SU-DHL-6 (cell line): Measurements from ENCODE around the gene RHBDF2.
A peak's percentile ranks its signal among the peaks of the same experiment; 100 is the strongest.

ENCODE experiments used
- H2AFZ ChIP-seq: fragments of 200-600 bp; sonication (generic); 2 replicates; pipeline ENCODE4 v1.6.1; 2014; ENCODE audit warnings: low read depth, mild to moderate bottlenecking, moderate library complexity, mixed read lengths, antibody characterized with exemption, low read length; ENCODE audit not compliant: severe bottlenecking
- H3F3A ChIP-seq: fragments of 200-600 bp; shearing (Covaris generic); 2 replicates; pipeline ENCODE4 v1.6.0; 2016; ENCODE audit warnings: antibody characterized with exemption, mild to moderate bottlenecking; ENCODE audit not compliant: insufficient read depth
- H3K27ac ChIP-seq: fragments of 200-600 bp; sonication (generic); 2 replicates; pipeline ENCODE4 v1.5.1; 2016; ENCODE audit warnings: low read depth, mild to moderate bottlenecking, low read length, moderate library complexity, mixed read lengths
- H3K27me3 ChIP-seq: fragments of 200-600 bp; sonication (generic), shearing (Covaris generic); 2 replicates; pipeline ENCODE4 v1.6.0; 2014; ENCODE audit warnings: mild to moderate bottlenecking, low read length
- H3K36me3 ChIP-seq: fragments of 200-600 bp; sonication (generic); 2 replicates; pipeline ENCODE4 v1.6.1; 2014; ENCODE audit warnings: mild to moderate bottlenecking, low read length, mixed read lengths
- H3K4me2 ChIP-seq: fragments of 300-600, 200-600 bp; shearing (Covaris generic), sonication (generic); 2 replicates; pipeline ENCODE4 v1.6.0; 2014; ENCODE audit warnings: low read length, low read depth, mild to moderate bottlenecking; ENCODE audit not compliant: poor library complexity, severe bottlenecking
- H3K4me3 ChIP-seq: fragments of 200-600 bp; sonication (generic); 2 replicates; pipeline ENCODE4 v1.5.1; 2014; ENCODE audit warnings: antibody characterized with exemption, low read length, mild to moderate bottlenecking, mixed read lengths; ENCODE audit not compliant: insufficient read depth, poor library complexity, severe bottlenecking
- H3K79me2 ChIP-seq: fragments of 200-600 bp; sonication (generic); 2 replicates; pipeline ENCODE4 v1.6.1; 2014; ENCODE audit warnings: mild to moderate bottlenecking, low read length, moderate library complexity; ENCODE audit not compliant: insufficient read depth
- H3K9ac ChIP-seq: fragments of 200-600 bp; sonication (generic); 2 replicates; pipeline ENCODE4 v1.7.0; 2014; ENCODE audit warnings: mild to moderate bottlenecking, low read length
- H3K9me2 ChIP-seq: fragments of 200-600 bp; sonication (generic); replicated peaks from 2 replicates; pipeline ENCODE4 v1.6.1; 2014; ENCODE audit warnings: low read length; ENCODE audit not compliant: insufficient read depth
- H3K9me3 ChIP-seq: fragments of 200-600 bp; sonication (generic); 2 replicates; pipeline ENCODE4 v1.6.1; 2014; ENCODE audit warnings: low read length, mixed read lengths; ENCODE audit not compliant: insufficient read depth
- H4K20me1 ChIP-seq: fragments of 200-600 bp; sonication (generic); 2 replicates; pipeline ENCODE4 v1.6.1; 2014; ENCODE audit warnings: low read depth, mild to moderate bottlenecking, antibody characterized with exemption, low read length, moderate library complexity, mixed read lengths
- CTCF ChIP-seq: fragments of 200-600 bp; sonication (generic); IDR thresholded peaks from one replicate; pipeline ENCODE4 v1.5.1; 2017; ENCODE audit warnings: antibody characterized with exemption, mild to moderate bottlenecking, low read length, moderate library complexity; ENCODE audit not compliant: insufficient read depth, poor library complexity, severe bottlenecking
- EZH2phosphoT487 ChIP-seq: fragments of 200-600 bp; sonication (generic), shearing (Covaris generic); conservative IDR thresholded peaks from 2 replicates; pipeline ENCODE4 v1.6.1; 2018; ENCODE audit warnings: mild to moderate bottlenecking, antibody characterized with exemption, low read length, moderate library complexity, mixed read lengths

Gene RHBDF2

GRCh38 chr17:76459674-76460073 is 41.5 kb downstream of the RHBDF2 start:
- TF ChIP-seq EZH2phosphoT487 = no peak
- TF ChIP-seq CTCF = no peak
- Histone ChIP-seq H3K4me3 (no peak overlapping the region), H4K20me1 (no peaks in the 10 kb centered on the region), H3K27ac (no peak overlapping the region), H3K9ac (no peak overlapping the region), H3K4me2 (no peak overlapping the region), H3K36me3 (no peaks in the 10 kb centered on the region), H2AFZ (peak overlapping the region; percentile 17), H3F3A (no peaks in the 10 kb centered on the region), H3K27me3 (no peaks in the 10 kb centered on the region), H3K79me2 (no peaks in the 10 kb centered on the region), H3K9me3 (no peaks in the 10 kb centered on the region), H3K9me2 (no peaks in the 10 kb centered on the region)

- no peaks in the 10 kb centered on the region for H3K27me3 ChIP-seq
- no peak overlapping the region for H3K27ac ChIP-seq
- no peaks in the 10 kb centered on the region for H4K20me1 ChIP-seq
- H3K9me3 ChIP-seq = no peaks in the 10 kb centered on the region
- no peak overlapping the region for H3K4me2 ChIP-seq
- TF ChIP-seq EZH2phosphoT487 = no peak
- peak; percentile 20 for TF ChIP-seq CTCF
- no peaks in the 10 kb centered on the region for H3F3A ChIP-seq
- H3K9ac ChIP-seq = no peak overlapping the region
- H3K79me2 ChIP-seq = no peaks in the 10 kb centered on the region
- H2AFZ ChIP-seq = no peak overlapping the region
- H3K9me2 ChIP-seq = no peaks in the 10 kb centered on the region
- H3K36me3 ChIP-seq = no peaks in the 10 kb centered on the region
- no peak overlapping the region for H3K4me3 ChIP-seq
Measured at GRCh38 chr17:76458580-76459490, 42.4 kb downstream of the RHBDF2 start.

GRCh38 chr17:76453431-76453743 is 47.8 kb downstream of the RHBDF2 start:
- Histone ChIP-seq H3K9ac (no peak overlapping the region), H3K36me3 (no peaks in the 10 kb centered on the region), H2AFZ (no peak overlapping the region), H3K9me2 (no peaks in the 10 kb centered on the region), H3K27ac (no peak overlapping the region), H3F3A (no peaks in the 10 kb centered on the region), H3K4me2 (peak overlapping the region; percentile 86), H3K79me2 (peaks cover 17% of the 10 kb centered on the region), H3K9me3 (no peaks in the 10 kb centered on the region), H3K4me3 (peak overlapping the region; percentile 79), H4K20me1 (0 out of 2 replicates have a peak, but pooled peaks cover 7% of the 10 kb centered on the region), H3K27me3 (no peaks in the 10 kb centered on the region)
- no peak for TF ChIP-seq EZH2phosphoT487
